Keratinocyte (primary cell): ENCODE results near the gene DEPP1. TPM values are rescaled to one million over a fixed set of nuclear protein-coding genes. Genes with fewer than 3 reads are reported as not detected.

Source experiments
- DNase-seq: peaks from one replicate; pipeline ENCODE4 v3.0.0-alpha.2; 2011; ENCODE audit warnings: low read depth, missing footprints, low spot score
- FAIRE-seq: peaks from 2 replicates; lab custom pipeline; 2011; peaks lifted over from hg19 to GRCh38; lab: Jason Lieb, UNC
- H2AFZ ChIP-seq: 2 replicates; pipeline ENCODE4 v1.6.0; 2012; ENCODE audit warnings: low read length, control low read depth, inconsistent platforms; ENCODE audit not compliant: control insufficient read depth
- H3K27ac ChIP-seq: 2 replicates; pipeline ENCODE4 v1.5.1; 2011; ENCODE audit warnings: low read length; ENCODE audit not compliant: control insufficient read depth, insufficient read depth
- H3K27me3 ChIP-seq: 3 replicates; pipeline ENCODE4 v1.6.0; 2011; ENCODE audit warnings: low read length; ENCODE audit not compliant: control insufficient read depth, insufficient read depth; ENCODE audit errors: extremely low read depth
- H3K36me3 ChIP-seq, 2 experiments: 2 replicates in 1 of 2; 3 replicates in 1 of 2; pipeline ENCODE4 v1.5.1; 2011; ENCODE audit warnings: low read length in 2 of 2, mild to moderate bottlenecking in 1 of 2; ENCODE audit not compliant: control insufficient read depth in 2 of 2, insufficient read depth in 2 of 2; ENCODE audit errors: extremely low read depth in 1 of 2
- H3K4me1 ChIP-seq: 3 replicates; pipeline ENCODE4 v1.5.1; 2011; ENCODE audit warnings: low read length; ENCODE audit not compliant: control insufficient read depth, insufficient read depth; ENCODE audit errors: extremely low read depth
- H3K4me2 ChIP-seq: 3 replicates; pipeline ENCODE4 v1.6.0; 2011; ENCODE audit warnings: low read depth, low read length; ENCODE audit not compliant: control insufficient read depth, insufficient read depth; ENCODE audit errors: extremely low read depth
- H3K4me3 ChIP-seq, 3 experiments: fragments of 200-600 bp in 1 of 3; sonication (generic) in 1 of 3; 2 replicates in 2 of 3; 3 replicates in 1 of 3; pipeline ENCODE4 v1.5.1; 2011 to 2016; ENCODE audit warnings: low read length in 3 of 3, mild to moderate bottlenecking in 3 of 3, control low read depth in 2 of 3, inconsistent platforms in 1 of 3, low read depth in 1 of 3, mixed read lengths in 1 of 3, mixed run types in 1 of 3, moderate library complexity in 1 of 3; ENCODE audit not compliant: control insufficient read depth in 2 of 3, insufficient read depth in 2 of 3; ENCODE audit errors: extremely low read depth in 1 of 3
- H3K79me2 ChIP-seq: 2 replicates; pipeline ENCODE4 v1.6.0; 2012; ENCODE audit warnings: low read length; ENCODE audit not compliant: control insufficient read depth, insufficient read depth
- H3K9ac ChIP-seq: 3 replicates; pipeline ENCODE4 v1.6.0; 2011; ENCODE audit warnings: low read length; ENCODE audit not compliant: control insufficient read depth, insufficient read depth; ENCODE audit errors: extremely low read depth
- H3K9me1 ChIP-seq: 3 replicates; pipeline ENCODE4 v1.6.0; 2011; ENCODE audit warnings: low read length; ENCODE audit not compliant: control insufficient read depth, insufficient read depth; ENCODE audit errors: extremely low read depth
- H3K9me3 ChIP-seq: 2 replicates; pipeline ENCODE4 v1.5.1; 2012; ENCODE audit warnings: low read depth, low read length; ENCODE audit not compliant: control insufficient read depth
- H4K20me1 ChIP-seq: 3 replicates; pipeline ENCODE4 v1.6.0; 2011; ENCODE audit warnings: low read length; ENCODE audit not compliant: control insufficient read depth, insufficient read depth; ENCODE audit errors: extremely low read depth
- CTCF ChIP-seq, 3 experiments: IDR thresholded peaks in 1 of 3; conservative IDR thresholded peaks in 1 of 3; optimal IDR thresholded peaks in 1 of 3; 2 replicates in 2 of 3; 3 replicates in 1 of 3; pipeline versions ENCODE3 to v1.5.1; 2011; ENCODE audit warnings: low read length in 3 of 3, mild to moderate bottlenecking in 3 of 3, moderate library complexity in 2 of 3, control low read depth in 1 of 3, inconsistent platforms in 1 of 3; ENCODE audit not compliant: insufficient read depth in 2 of 3; ENCODE audit errors: extremely low read depth in 1 of 3
- EZH2 ChIP-seq: IDR thresholded peaks from one replicate; pipeline ENCODE4 v1.6.1; 2012; ENCODE audit warnings: inconsistent platforms, mild to moderate bottlenecking, low read length, moderate library complexity
- dilution Hi-C: fragments of 300-500 bp; cut with MboI; formaldehyde crosslinking; loops from one replicate; pipeline ENCODE4 v1.7.0; 2020; ENCODE audit warnings: low sequenced_read_pairs; ENCODE audit not compliant: extremely low pct_ligation_motif_present
- polyA plus RNA-seq, 5 experiments: library from polyadenylated mRNA; depleted of rRNA in 3 of 5; stranded (reverse) in 3 of 5; stranded (forward) in 1 of 5; unstranded in 1 of 5; fragments of >200 nt; gene quantifications; 1 replicate in 1 of 5; 2 replicates in 3 of 5; 3 replicates in 1 of 5; pipeline versions ENCODE4 v1.2.1 to v1.2.3, GENCODE V29; 2011 to 2012; ENCODE audit warnings: missing spikeins in 2 of 5, low read depth in 1 of 5, low replicate concordance in 1 of 5

Gene DEPP1
- polyA plus RNA-seq, 1 donor (not counting 4 experiments of a cell fraction or from before 2014, with no cell fraction given) = 1.2 TPM

- dilution Hi-C loops = no loop called here
- no peak for TF ChIP-seq CTCF (optimal IDR thresholded peaks at IDR 0.05 in 1 of 3, IDR thresholded peaks at IDR 0.05 in 1 of 3, conservative IDR thresholded peaks at IDR 0.05 in 1 of 3; ENCODE audit: extremely low read depth in 1 of 3, insufficient read depth in 2 of 3, low read length in 3 of 3)
- no peak for TF ChIP-seq EZH2
- H3K4me3 ChIP-seq = no peak overlapping the region
- H3K27me3 ChIP-seq = no peaks in the 10 kb centered on the region
- DNase-seq = no peak
- H3K9ac ChIP-seq = no peak overlapping the region
- H3K27ac ChIP-seq = no peak overlapping the region
- no peaks in the 10 kb centered on the region for H3K9me1 ChIP-seq
- no peaks in the 10 kb centered on the region for H3K4me1 ChIP-seq
- H3K79me2 ChIP-seq = no peaks in the 10 kb centered on the region
- no peak overlapping the region for H2AFZ ChIP-seq
- H4K20me1 ChIP-seq = no peaks in the 10 kb centered on the region
- FAIRE-seq = no peak
- H3K4me2 ChIP-seq = no peak overlapping the region
- H3K36me3 ChIP-seq = no peaks in the 10 kb centered on the region
- no peaks in the 10 kb centered on the region for H3K9me3 ChIP-seq
These were observed 10.5 kb downstream of the DEPP1 start for GRCh38 chr10:44968091-44968490.

- Histone ChIP-seq H3K27ac (no peak overlapping the region), H3K36me3 (no peaks in the 10 kb centered on the region), H4K20me1 (no peaks in the 10 kb centered on the region), H3K9ac (no peak overlapping the region), H3K79me2 (no peaks in the 10 kb centered on the region), H3K4me2 (no peak overlapping the region), H2AFZ (no peak overlapping the region), H3K9me3 (no peaks in the 10 kb centered on the region), H3K4me3 (no peak overlapping the region), H3K9me1 (no peaks in the 10 kb centered on the region), H3K27me3 (no peaks in the 10 kb centered on the region), H3K4me1 (no peaks in the 10 kb centered on the region)
- dilution Hi-C loops = no loop called here
- FAIRE-seq = no peak
- DNase-seq = no peak
- TF ChIP-seq EZH2 (no peak), CTCF (optimal IDR thresholded peaks at IDR 0.05 in 1 of 3, IDR thresholded peaks at IDR 0.05 in 1 of 3, conservative IDR thresholded peaks at IDR 0.05 in 1 of 3; ENCODE audit: extremely low read depth in 1 of 3, insufficient read depth in 2 of 3, low read length in 3 of 3) (no peak)
These were observed 11.0 kb downstream of the DEPP1 start for GRCh38 chr10:44967616-44968015.
